ENCODE data around the gene KIAA1614.

Gene KIAA1614

DNA sequence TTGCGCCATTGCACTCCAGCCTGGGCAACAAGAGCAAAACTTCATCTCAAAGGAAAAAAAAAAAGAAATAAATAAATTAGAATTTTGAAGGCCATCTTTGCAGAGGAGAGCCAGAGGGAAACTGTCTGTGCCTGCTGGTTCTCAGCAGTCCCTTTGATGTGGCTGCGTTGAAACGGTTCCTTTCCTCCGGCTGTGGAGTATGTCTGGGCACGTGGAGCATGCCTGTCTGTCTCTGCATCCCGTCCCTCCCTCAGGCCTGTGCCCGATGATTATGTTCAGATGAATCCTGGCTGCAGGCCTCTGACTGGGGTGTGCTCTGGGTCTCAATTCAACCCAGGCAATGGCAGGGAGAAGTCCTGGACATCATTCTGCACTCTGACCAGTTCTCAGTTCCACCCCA is 33.4 kb downstream of the KIAA1614 start:
- no peaks in the 10 kb centered on the region for H3K4me1 ChIP-seq (ENCODE audit: control insufficient read depth in 1 of 2, insufficient read depth in 2 of 2, low read length in 2 of 2)
- peaks cover 11 to 47% of the 10 kb centered on the region in 2 donors for H3K36me3 ChIP-seq (ENCODE audit: control insufficient read depth in 1 of 2, insufficient read depth in 2 of 2, low read length in 2 of 2)
- H3K27me3 ChIP-seq (ENCODE audit: low read depth, low read length), result no peaks in the 10 kb centered on the region
- no peak overlapping the region for H3K27ac ChIP-seq (ENCODE audit: low read length)
- no peaks in the 10 kb centered on the region for H3K9me3 ChIP-seq (ENCODE audit: control insufficient read depth in 1 of 2, low read length in 2 of 2)
- no peak overlapping the region for H3K4me3 ChIP-seq (ENCODE audit: low read depth in 1 of 2, low read length in 2 of 2)

- no peak overlapping the region for H3K4me3 ChIP-seq (ENCODE audit: low read depth in 1 of 2, low read length in 2 of 2)
- H3K36me3 ChIP-seq (ENCODE audit: control insufficient read depth in 1 of 2, insufficient read depth in 2 of 2, low read length in 2 of 2), result peaks cover 11 to 40% of the 10 kb centered on the region in 2 donors
- H3K27me3 ChIP-seq (ENCODE audit: low read depth, low read length), result no peaks in the 10 kb centered on the region
- no peaks in the 10 kb centered on the region for H3K9me3 ChIP-seq (ENCODE audit: control insufficient read depth in 1 of 2, low read length in 2 of 2)
- no peaks in the 10 kb centered on the region for H3K4me1 ChIP-seq (ENCODE audit: control insufficient read depth in 1 of 2, insufficient read depth in 2 of 2, low read length in 2 of 2)
- no peak overlapping the region for H3K27ac ChIP-seq (ENCODE audit: low read length)
These were observed 34.1 kb downstream of the KIAA1614 start for GRCh38 chr1:180946541-180947498.

DNA sequence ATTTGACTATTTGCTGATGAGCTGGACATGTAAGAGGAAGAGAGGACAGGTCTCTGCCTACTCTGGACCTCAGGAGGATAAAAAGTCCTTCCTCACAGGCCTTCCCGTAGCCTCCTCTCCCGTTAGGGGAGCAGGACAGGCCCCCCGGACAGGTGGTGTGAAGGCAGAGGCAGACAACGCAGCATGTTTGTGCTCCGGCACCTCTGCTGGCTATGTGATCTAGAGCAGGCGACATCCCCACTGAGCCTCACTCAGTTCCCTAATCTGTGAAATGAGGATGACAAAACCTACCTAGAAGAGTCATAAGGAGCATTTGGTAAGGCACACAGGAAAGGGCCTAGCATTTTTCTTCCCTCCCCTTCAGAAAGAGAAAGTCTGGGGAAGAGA is 34.8 kb downstream of the KIAA1614 start:
- no peak overlapping the region for H3K4me3 ChIP-seq (ENCODE audit: low read depth in 1 of 2, low read length in 2 of 2)
- H3K4me1 ChIP-seq (ENCODE audit: control insufficient read depth in 1 of 2, insufficient read depth in 2 of 2, low read length in 2 of 2), result no peaks in the 10 kb centered on the region
- no peak overlapping the region for H3K27ac ChIP-seq (ENCODE audit: low read length)
- peaks cover 11 to 34% of the 10 kb centered on the region in 2 donors for H3K36me3 ChIP-seq (ENCODE audit: control insufficient read depth in 1 of 2, insufficient read depth in 2 of 2, low read length in 2 of 2)
- no peaks in the 10 kb centered on the region for H3K27me3 ChIP-seq (ENCODE audit: low read depth, low read length)
- H3K9me3 ChIP-seq (ENCODE audit: control insufficient read depth in 1 of 2, low read length in 2 of 2), result no peaks in the 10 kb centered on the region

DNA sequence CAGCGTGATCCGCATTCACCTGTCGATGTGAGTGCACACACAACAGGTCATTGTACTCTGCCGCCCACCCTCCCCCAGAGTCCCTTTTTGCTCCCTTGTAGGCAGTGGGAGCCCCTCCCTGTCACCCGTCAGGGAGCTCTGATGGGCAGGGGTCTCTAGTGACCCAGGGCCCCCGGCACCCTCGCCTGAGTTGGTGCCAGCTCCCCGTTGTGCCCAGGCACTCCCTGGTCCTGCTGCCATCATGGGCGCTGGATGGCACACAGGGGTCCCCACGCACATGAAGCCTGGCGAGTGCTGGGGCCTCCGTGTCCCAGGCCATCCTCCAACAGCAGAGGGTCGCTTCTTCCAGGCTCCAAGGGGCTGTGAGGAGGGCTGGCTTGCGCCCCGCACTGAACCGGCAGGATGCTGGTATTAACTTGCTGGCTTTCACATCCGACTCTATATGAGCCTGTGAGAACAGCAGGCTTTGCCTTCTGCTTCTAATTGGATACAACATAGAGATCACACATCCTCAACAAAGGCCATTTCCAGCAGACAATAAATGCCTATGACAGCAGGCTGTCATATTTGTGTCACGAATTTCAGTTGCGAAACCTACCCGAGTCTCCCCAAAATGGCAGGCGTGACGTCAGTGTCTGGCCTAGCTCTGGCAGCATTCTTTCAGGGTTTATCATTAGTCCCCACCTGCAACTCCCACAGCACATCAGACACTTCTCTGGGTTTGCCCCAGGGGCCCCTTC is 35.4 kb downstream of the KIAA1614 start:
- Histone ChIP-seq H3K9me3 (ENCODE audit: control insufficient read depth in 1 of 2, low read length in 2 of 2) (no peaks in the 10 kb centered on the region), H3K4me3 (ENCODE audit: low read depth in 1 of 2, low read length in 2 of 2) (no peak overlapping the region), H3K27me3 (ENCODE audit: low read depth, low read length) (no peaks in the 10 kb centered on the region), H3K4me1 (ENCODE audit: control insufficient read depth in 1 of 2, insufficient read depth in 2 of 2, low read length in 2 of 2) (no peaks in the 10 kb centered on the region), H3K36me3 (ENCODE audit: control insufficient read depth in 1 of 2, insufficient read depth in 2 of 2, low read length in 2 of 2) (peaks cover 11 to 32% of the 10 kb centered on the region in 2 donors), H3K27ac (ENCODE audit: low read length) (no peak overlapping the region)

DNA sequence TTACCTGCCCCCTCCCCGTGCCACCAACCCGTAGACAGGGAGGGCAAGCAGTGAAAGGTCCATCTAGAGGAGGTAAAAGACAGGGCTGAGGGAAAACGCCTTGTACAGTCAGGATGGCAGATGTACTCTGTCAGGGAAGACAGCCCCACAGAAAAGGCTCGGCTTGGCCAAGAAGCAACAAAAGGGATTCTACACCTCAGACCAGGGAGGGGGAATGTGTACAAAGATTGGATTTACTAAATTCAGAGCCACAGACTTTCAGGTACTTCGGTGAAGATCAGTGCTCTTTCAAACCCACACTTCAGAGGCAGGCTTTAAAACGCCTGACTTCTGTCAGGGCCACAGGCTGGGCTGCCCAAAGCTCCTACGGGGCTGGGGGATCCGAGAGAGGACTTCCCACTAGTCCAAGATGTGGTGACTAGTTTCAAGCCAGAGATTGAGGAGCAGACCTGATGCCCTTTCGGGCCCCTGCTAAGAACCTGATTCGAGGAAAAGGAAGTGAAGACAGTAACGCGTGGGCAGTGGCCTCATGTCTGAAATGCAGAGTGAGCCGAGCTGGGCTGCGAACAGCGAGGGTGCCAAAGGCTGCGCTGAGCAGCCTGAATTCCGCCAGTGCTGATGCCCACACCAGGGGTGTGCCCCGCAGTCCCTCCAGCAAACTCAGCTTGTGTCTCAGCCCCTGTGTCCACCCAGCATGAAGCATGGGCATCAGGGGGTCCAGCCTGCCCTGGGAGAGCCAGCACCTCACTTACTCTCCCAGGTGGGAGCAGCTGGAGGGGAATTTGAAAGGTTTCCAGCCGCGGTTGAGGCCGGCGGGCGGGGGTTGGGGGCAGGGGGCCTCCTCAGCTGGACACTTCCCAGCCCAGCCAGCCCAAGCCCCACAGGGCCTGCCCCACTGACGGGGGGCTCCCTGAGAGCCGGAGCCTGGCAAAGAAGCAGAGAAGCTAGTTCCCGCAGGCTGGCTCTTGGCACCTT is 36.2 kb downstream of the KIAA1614 start:
- H3K4me3 ChIP-seq (ENCODE audit: low read depth in 1 of 2, low read length in 2 of 2), result no peak overlapping the region
- H3K9me3 ChIP-seq (ENCODE audit: control insufficient read depth in 1 of 2, low read length in 2 of 2), result no peaks in the 10 kb centered on the region
- peaks cover 0 to 5% of the 10 kb centered on the region in 2 donors for H3K4me1 ChIP-seq (ENCODE audit: control insufficient read depth in 1 of 2, insufficient read depth in 2 of 2, low read length in 2 of 2)
- H3K27me3 ChIP-seq (ENCODE audit: low read depth, low read length), result no peaks in the 10 kb centered on the region
- H3K36me3 ChIP-seq (ENCODE audit: control insufficient read depth in 1 of 2, insufficient read depth in 2 of 2, low read length in 2 of 2), result peaks cover 11 to 32% of the 10 kb centered on the region in 2 donors
- H3K27ac ChIP-seq (ENCODE audit: low read length), result no peak overlapping the region

- H3K27me3 ChIP-seq (ENCODE audit: low read depth, low read length), result no peaks in the 10 kb centered on the region
- no peak overlapping the region for H3K4me3 ChIP-seq (ENCODE audit: low read depth in 1 of 2, low read length in 2 of 2)
- peaks cover 11 to 27% of the 10 kb centered on the region in 2 donors for H3K36me3 ChIP-seq (ENCODE audit: control insufficient read depth in 1 of 2, insufficient read depth in 2 of 2, low read length in 2 of 2)
- no peak overlapping the region for H3K27ac ChIP-seq (ENCODE audit: low read length)
- peaks cover 0 to 5% of the 10 kb centered on the region in 2 donors for H3K4me1 ChIP-seq (ENCODE audit: control insufficient read depth in 1 of 2, insufficient read depth in 2 of 2, low read length in 2 of 2)
- no peaks in the 10 kb centered on the region for H3K9me3 ChIP-seq (ENCODE audit: control insufficient read depth in 1 of 2, low read length in 2 of 2)
These were observed 36.9 kb downstream of the KIAA1614 start for GRCh38 chr1:180949616-180950000.

DNA sequence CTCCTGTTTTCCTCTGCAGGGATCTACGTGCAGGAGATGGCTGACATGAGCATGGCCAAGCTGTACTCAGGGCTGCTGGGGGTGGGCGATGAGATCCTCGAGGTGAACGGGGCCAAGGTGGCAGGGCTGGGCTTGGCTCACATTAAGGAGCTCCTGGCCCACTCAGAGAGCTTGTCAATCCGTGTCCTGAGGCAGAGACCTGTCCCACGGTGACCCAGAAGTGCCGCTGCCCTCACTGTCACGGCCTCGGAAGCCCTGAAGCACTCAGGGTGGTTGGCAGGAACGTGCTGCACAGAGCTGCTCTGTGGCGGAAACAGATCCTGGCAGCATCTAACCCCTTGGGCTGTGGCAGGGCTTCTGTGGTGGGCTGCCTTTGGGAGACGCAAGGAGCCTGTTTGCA is 37.6 kb downstream of the KIAA1614 start:
- no peak overlapping the region for H3K27ac ChIP-seq (ENCODE audit: low read length)
- peaks cover 7 to 20% of the 10 kb centered on the region in 2 donors for H3K36me3 ChIP-seq (ENCODE audit: control insufficient read depth in 1 of 2, insufficient read depth in 2 of 2, low read length in 2 of 2)
- no peak overlapping the region for H3K4me3 ChIP-seq (ENCODE audit: low read depth in 1 of 2, low read length in 2 of 2)
- no peaks in the 10 kb centered on the region for H3K27me3 ChIP-seq (ENCODE audit: low read depth, low read length)
- H3K4me1 ChIP-seq (ENCODE audit: control insufficient read depth in 1 of 2, insufficient read depth in 2 of 2, low read length in 2 of 2), result peaks cover 0 to 5% of the 10 kb centered on the region in 2 donors
- no peaks in the 10 kb centered on the region for H3K9me3 ChIP-seq (ENCODE audit: control insufficient read depth in 1 of 2, low read length in 2 of 2)

GRCh38 chr1:180951186-180951745 is 38.6 kb downstream of the KIAA1614 start:
- H3K27ac ChIP-seq (ENCODE audit: low read length), result no peak overlapping the region
- H3K4me1 ChIP-seq (ENCODE audit: control insufficient read depth in 1 of 2, insufficient read depth in 2 of 2, low read length in 2 of 2), result peaks cover 0 to 5% of the 10 kb centered on the region in 2 donors
- no peaks in the 10 kb centered on the region for H3K27me3 ChIP-seq (ENCODE audit: low read depth, low read length)
- H3K9me3 ChIP-seq (ENCODE audit: control insufficient read depth in 1 of 2, low read length in 2 of 2), result no peaks in the 10 kb centered on the region
- peaks cover 4 to 16% of the 10 kb centered on the region in 2 donors for H3K36me3 ChIP-seq (ENCODE audit: control insufficient read depth in 1 of 2, insufficient read depth in 2 of 2, low read length in 2 of 2)
- H3K4me3 ChIP-seq (ENCODE audit: low read depth in 1 of 2, low read length in 2 of 2), result no peak overlapping the region

- Histone ChIP-seq H3K27me3 (ENCODE audit: low read depth, low read length) (no peaks in the 10 kb centered on the region), H3K36me3 (ENCODE audit: control insufficient read depth in 1 of 2, insufficient read depth in 2 of 2, low read length in 2 of 2) (peaks cover 4 to 13% of the 10 kb centered on the region in 2 donors), H3K4me3 (ENCODE audit: low read depth in 1 of 2, low read length in 2 of 2) (no peak overlapping the region), H3K4me1 (ENCODE audit: control insufficient read depth in 1 of 2, insufficient read depth in 2 of 2, low read length in 2 of 2) (peaks cover 0 to 5% of the 10 kb centered on the region in 2 donors), H3K9me3 (ENCODE audit: control insufficient read depth in 1 of 2, low read length in 2 of 2) (no peaks in the 10 kb centered on the region), H3K27ac (ENCODE audit: low read length) (no peak overlapping the region)
These were observed 39.3 kb downstream of the KIAA1614 start for GRCh38 chr1:180951836-180952656.

DNA sequence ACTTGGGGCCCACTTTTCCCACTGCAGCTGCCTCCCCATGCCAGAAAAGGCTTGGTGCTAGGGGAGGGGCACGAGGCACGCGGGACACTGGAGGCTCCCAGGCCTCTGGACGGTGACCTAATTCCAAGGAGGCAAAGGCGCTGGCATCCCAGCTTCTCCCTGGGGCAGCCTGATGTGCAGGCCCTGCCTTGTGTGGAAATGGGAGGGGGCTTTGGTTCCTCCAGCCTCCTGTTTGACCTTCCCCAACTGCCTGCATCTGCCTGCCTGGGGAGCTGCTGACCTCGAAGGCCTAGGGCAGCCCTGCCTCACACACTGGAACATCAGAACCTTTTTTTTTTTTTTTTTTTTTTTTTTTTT is 39.9 kb downstream of the KIAA1614 start:
- peaks cover 4 to 7% of the 10 kb centered on the region in 2 donors for H3K36me3 ChIP-seq (ENCODE audit: control insufficient read depth in 1 of 2, insufficient read depth in 2 of 2, low read length in 2 of 2)
- H3K9me3 ChIP-seq (ENCODE audit: control insufficient read depth in 1 of 2, low read length in 2 of 2), result no peaks in the 10 kb centered on the region
- H3K4me1 ChIP-seq (ENCODE audit: control insufficient read depth in 1 of 2, insufficient read depth in 2 of 2, low read length in 2 of 2), result peaks cover 0 to 5% of the 10 kb centered on the region in 2 donors
- no peak overlapping the region for H3K4me3 ChIP-seq (ENCODE audit: low read depth in 1 of 2, low read length in 2 of 2)
- no peaks in the 10 kb centered on the region for H3K27me3 ChIP-seq (ENCODE audit: low read depth, low read length)
- no peak overlapping the region for H3K27ac ChIP-seq (ENCODE audit: low read length)
